Measurements from ENCODE around the gene KCNK2.

GRCh38 chr1:215119719-215120365 is 37.3 kb downstream of the KCNK2 start:
- TF ChIP-seq CTCF (IDR thresholded peaks at IDR 0.05) (no peak), POLR2A (IDR thresholded peaks at IDR 0.05) (no peak)

Measured in suprapubic skin (tissue), 3 donors.